GM19351 (cell line): ENCODE results near the gene PCK2.

Experiments used
- ATAC-seq: cut with Tn5 transposase; IDR thresholded peaks from one replicate; pipeline ENCODE4 v1.9.1; 2021; ENCODE audit warnings: mild to moderate bottlenecking, moderate library complexity; ENCODE audit not compliant: unreplicated experiment

The PCK2 gene

DNA sequence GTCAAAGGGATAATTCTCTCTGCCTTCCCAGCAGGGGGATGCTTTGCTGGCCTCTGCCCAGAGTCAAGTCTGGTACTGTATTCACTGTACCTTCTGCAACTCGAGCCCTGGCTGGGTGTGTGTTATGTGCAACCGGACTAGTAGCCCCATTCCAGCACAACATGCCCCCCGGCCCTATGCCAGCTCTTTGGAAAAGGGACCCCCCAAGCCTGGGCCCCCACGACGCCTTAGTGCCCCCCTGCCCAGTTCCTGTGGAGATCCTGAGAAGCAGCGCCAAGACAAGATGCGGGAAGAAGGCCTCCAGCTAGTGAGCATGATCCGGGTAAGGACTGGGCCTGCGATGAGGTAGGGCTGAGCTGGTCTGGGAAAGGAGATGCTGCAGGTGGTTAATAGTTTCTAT lies 56.5 kb downstream of the PCK2 start:
- no peak for ATAC-seq

- no peak for ATAC-seq
Observed at GRCh38 chr14:24150993-24151392, 56.9 kb downstream of the PCK2 start.

DNA sequence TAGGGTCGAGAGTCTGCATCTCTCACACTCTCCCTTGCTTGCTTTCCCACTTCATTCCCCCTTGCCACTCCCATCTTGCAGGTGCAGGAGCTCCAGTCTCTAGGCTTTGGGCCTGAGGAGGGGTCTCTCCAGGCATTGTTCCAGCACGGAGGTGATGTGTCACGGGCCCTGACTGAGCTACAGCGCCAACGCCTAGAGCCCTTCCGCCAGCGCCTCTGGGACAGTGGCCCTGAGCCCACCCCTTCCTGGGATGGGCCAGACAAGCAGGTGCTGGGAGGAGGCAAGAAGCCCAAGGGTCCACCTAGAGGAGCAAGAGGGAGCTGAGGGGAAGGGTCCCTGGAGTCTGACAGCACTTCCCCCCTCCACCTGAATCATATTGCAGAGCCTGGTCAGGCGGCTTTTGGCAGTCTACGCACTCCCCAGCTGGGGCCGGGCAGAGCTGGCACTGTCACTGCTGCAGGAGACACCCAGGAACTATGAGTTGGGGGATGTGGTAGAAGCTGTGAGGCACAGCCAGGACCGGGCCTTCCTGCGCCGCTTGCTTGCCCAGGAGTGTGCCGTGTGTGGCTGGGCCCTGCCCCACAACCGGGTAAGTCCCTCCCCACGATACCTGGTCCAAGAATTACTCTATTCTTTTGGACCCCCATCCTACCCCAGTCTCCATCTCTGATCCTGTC lies 57.4 kb downstream of the PCK2 start:
- ATAC-seq, result no peak
